Measurements from ENCODE around the gene PFKP.

Gene PFKP

GRCh38 chr10:3107426-3107961, 40.1 kb downstream of the PFKP start:
- no peak for TF ChIP-seq CTCF (IDR thresholded peaks at IDR 0.05; ENCODE audit: low read length, missing control alignments)

GRCh38 chr10:3108033-3108432, 40.7 kb downstream of the PFKP start:
- TF ChIP-seq CTCF (IDR thresholded peaks at IDR 0.05; ENCODE audit: low read length, missing control alignments): no peak
- H3K4me3 ChIP-seq (replicated peaks; ENCODE audit: low read depth, low read length): no peak overlapping the region

More at GRCh38 chr10:3107426-3107961, 40.1 kb downstream of the PFKP start:
- H3K4me3 ChIP-seq (replicated peaks; ENCODE audit: low read depth, low read length): no peak overlapping the region
- peak; percentile 91 for DNase-seq (ENCODE audit: low read depth)

GRCh38 chr10:3108575-3109105, 41.3 kb downstream of the PFKP start:
- no peak for DNase-seq (ENCODE audit: low read depth)
- no peak overlapping the region for H3K4me3 ChIP-seq (replicated peaks; ENCODE audit: low read depth, low read length)
- no peak for TF ChIP-seq CTCF (IDR thresholded peaks at IDR 0.05; ENCODE audit: low read length, missing control alignments)

More at GRCh38 chr10:3108033-3108432, 40.7 kb downstream of the PFKP start:
- DNase-seq (ENCODE audit: low read depth): no peak

GRCh38 chr10:3109196-3109595, 41.8 kb downstream of the PFKP start:
- no peak for DNase-seq (ENCODE audit: low read depth)
- TF ChIP-seq CTCF (IDR thresholded peaks at IDR 0.05; ENCODE audit: low read length, missing control alignments): no peak
- no peak overlapping the region for H3K4me3 ChIP-seq (replicated peaks; ENCODE audit: low read depth, low read length)

- TF ChIP-seq CTCF (IDR thresholded peaks at IDR 0.05; ENCODE audit: low read length, missing control alignments): no peak
- no peak for DNase-seq (ENCODE audit: low read depth)
- H3K4me3 ChIP-seq (replicated peaks; ENCODE audit: low read depth, low read length): no peak overlapping the region
Observed at GRCh38 chr10:3109633-3110032, 42.3 kb downstream of the PFKP start.

- no peak for TF ChIP-seq CTCF (IDR thresholded peaks at IDR 0.05; ENCODE audit: low read length, missing control alignments)
- no peak overlapping the region for H3K4me3 ChIP-seq (replicated peaks; ENCODE audit: low read depth, low read length)
- DNase-seq (ENCODE audit: low read depth): no peak
Observed at GRCh38 chr10:3110782-3111620, 43.7 kb downstream of the PFKP start.
